Activated naive CD8-positive, alpha-beta T cell treated with anti-CD3 and anti-CD28 coated beads for 36 hours (primary cell): ENCODE data around the gene ATL2. TPM values are rescaled to one million over a fixed set of nuclear protein-coding genes. Genes with fewer than 3 reads are reported as not detected.
"Not testable (repeated sequence)": the region's sequence is repeated elsewhere in the genome, so short reads cannot be mapped to it uniquely, and the experiment has no call there.

Experiments
- DNase-seq: peaks from one replicate; pipeline ENCODE4 v3.0.0; 2021
- H3K27ac Mint-ChIP-seq: one replicate; pipeline ENCODE4 v1.8.0; 2022; ENCODE audit warnings: mild to moderate bottlenecking, moderate library complexity, mixed read lengths
- H3K27me3 Mint-ChIP-seq: one replicate; pipeline ENCODE4 v1.8.0; 2022; ENCODE audit warnings: mild to moderate bottlenecking, mixed read lengths
- H3K36me3 Mint-ChIP-seq: one replicate; pipeline ENCODE4 v1.8.0; 2021; ENCODE audit warnings: mild to moderate bottlenecking, mixed read lengths
- H3K4me1 Mint-ChIP-seq: one replicate; pipeline ENCODE4 v1.8.0; 2021; ENCODE audit warnings: mixed read lengths
- H3K4me3 Mint-ChIP-seq: one replicate; pipeline ENCODE4 v1.8.0; 2022; ENCODE audit warnings: mild to moderate bottlenecking, moderate library complexity, mixed read lengths
- H3K9me3 Mint-ChIP-seq: one replicate; pipeline ENCODE4 v1.8.0; 2022; ENCODE audit warnings: mixed read lengths
- total RNA-seq, 2 experiments: library from RNA; stranded (reverse); gene quantifications; one replicate each; pipeline ENCODE4 v1.2.3, GENCODE V29; 2021

The ATL2 gene
- total RNA-seq, 2 experiments from 2014 or later, result 55.4 to 60.4 TPM

- Mint-ChIP-seq H3K27me3 (peaks cover 8% of the 10 kb centered on the region), H3K4me3 (no peak overlapping the region), H3K4me1 (peaks cover 4% of the 10 kb centered on the region), H3K9me3 (no peaks in the 10 kb centered on the region), H3K36me3 (no peaks in the 10 kb centered on the region), H3K27ac (no peak overlapping the region)
- DNase-seq, result no peak
Observed at GRCh38 chr2:38279201-38279600, 97.9 kb downstream of the ATL2 start.

DNA sequence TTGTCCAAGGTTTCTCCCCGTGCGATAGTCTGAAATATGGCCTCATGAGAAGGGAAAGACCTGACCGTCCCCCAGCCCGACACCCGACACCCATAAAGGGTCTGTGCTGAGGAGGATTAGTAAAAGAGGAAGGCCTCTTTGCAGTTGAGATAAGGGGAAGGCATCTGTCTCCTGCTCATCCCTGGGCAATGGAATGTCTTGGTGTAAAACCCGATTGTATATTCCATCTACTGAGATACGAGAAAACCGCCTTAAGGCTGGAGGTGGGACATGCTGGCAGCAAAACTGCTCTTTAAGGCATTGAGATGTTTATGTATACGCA, 99.0 kb downstream of the ATL2 start:
- H3K27me3 Mint-ChIP-seq, DNase-seq, H3K36me3 Mint-ChIP-seq: not testable (repeated sequence)

DNA sequence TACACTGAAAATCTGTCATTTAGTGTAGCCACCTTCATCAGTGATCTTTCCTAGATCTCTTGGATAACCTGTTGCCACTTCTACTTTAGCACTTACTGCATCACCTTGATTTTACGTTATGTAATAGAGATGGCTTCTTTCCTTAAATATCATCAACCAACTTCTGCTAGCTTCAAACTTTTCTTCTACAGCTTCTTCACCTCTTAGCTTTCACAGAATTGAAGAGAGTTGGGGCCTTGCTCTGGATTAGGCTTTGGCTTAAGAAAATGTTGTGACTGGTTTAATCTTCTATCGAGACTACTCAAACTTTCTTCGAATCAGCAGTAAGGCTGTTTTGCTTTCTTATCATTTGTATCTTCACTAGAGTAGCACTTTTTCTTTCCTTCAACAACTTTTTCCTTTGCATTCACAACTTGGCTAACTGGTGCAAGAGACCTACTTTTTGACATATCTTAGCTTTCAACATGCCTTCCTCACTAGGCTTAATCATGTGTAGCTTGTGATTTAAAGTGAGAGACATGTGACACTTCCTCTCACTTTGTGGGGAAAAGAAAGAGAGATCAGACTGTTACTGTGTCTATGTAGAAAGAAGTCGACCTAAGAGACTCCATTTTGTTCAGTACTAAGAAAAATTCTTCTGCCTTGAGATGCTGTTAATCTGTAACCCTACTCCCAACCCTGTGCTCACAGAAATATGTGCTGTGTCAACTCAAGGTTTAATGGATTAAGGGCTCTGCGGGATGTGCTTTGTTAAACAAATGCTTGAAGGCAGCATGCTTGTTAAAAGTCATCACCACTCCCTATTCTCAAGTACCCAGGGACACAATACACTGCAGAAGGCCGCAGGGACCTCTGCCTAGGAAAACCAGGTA, 99.6 kb downstream of the ATL2 start:
- peaks cover 2% of the 10 kb centered on the region for H3K4me1 Mint-ChIP-seq
- no peaks in the 10 kb centered on the region for H3K36me3 Mint-ChIP-seq
- DNase-seq, result no peak
- no peak overlapping the region for H3K4me3 Mint-ChIP-seq
- no peaks in the 10 kb centered on the region for H3K27me3 Mint-ChIP-seq
- H3K27ac Mint-ChIP-seq, result no peak overlapping the region
- H3K9me3 Mint-ChIP-seq, result no peaks in the 10 kb centered on the region

More for the DNA sequence above, 99.0 kb downstream of the ATL2 start:
- H3K27ac Mint-ChIP-seq, H3K4me1 Mint-ChIP-seq, H3K4me3 Mint-ChIP-seq, H3K9me3 Mint-ChIP-seq: not testable (repeated sequence)

DNA sequence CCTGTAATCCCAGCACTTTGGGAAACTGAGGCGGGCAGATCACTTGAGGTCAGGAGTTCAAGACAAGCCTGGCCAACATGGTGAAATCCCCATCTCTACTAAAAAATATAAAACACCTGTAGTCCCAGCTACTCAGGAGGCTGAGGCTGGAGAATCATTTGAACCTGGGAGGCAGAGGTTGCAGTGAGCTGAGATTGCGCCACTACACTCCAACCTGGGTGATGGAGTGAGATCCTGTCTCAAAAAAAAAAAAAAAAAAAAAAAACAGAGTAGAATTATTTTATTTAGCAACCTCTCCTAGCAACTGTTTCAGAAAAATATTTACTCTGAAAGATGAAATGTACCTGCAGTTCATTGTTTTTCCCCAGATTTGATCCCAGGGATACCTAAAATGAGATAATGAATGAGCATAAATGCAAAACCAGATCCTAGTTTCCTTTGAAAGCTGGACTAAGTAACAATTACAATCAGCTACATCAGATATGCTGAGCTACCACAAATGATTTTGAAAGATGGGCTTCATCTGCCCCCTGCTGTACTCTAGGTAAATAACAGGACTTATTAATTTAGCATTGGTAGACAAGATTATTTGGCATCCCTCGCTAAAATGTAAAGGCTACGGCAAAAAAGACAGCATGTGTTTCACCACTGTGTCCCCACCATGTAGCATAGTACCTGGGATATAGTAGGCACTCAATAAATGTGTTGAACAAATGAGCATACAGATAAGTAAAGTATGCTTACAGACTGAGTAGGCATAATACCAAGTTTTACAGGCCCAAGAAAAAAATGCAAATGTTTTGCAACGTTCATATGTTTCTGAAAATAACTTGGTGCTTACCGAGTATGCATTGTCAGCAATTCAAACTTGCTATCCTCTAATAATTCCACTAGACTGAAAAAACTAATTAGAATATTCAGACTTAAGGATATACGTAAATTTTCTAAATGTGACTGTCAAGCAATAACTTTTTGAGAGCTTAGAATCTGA, 102.5 kb downstream of the ATL2 start:
- Mint-ChIP-seq H3K4me3 (no peak overlapping the region), H3K27ac (no peak overlapping the region), H3K4me1 (peaks cover 2% of the 10 kb centered on the region), H3K36me3 (no peaks in the 10 kb centered on the region), H3K27me3 (no peaks in the 10 kb centered on the region), H3K9me3 (no peaks in the 10 kb centered on the region)
- DNase-seq, result peak; percentile 6

DNA sequence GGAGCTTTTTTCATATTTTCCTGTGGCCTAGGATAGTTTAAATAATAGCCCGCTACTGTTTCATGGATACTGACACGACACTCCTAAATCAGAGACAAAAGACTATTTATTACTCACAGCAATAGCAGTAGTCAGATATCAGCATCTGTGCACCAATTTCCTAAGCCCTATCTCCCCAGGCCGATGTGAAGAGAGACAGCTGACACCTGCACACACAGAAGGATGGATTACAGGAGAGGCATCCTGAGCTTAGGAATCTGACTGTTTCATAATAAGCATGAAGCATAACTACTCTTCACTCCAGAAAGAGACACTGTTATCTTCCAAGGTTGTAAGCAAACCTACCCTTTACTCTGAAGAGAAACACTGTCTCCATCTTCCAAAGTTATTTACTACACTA, 105.4 kb downstream of the ATL2 start:
- Mint-ChIP-seq H3K27ac (no peak overlapping the region), H3K36me3 (no peaks in the 10 kb centered on the region), H3K27me3 (no peaks in the 10 kb centered on the region), H3K4me1 (peaks cover 2% of the 10 kb centered on the region), H3K4me3 (no peak overlapping the region), H3K9me3 (no peaks in the 10 kb centered on the region)
- DNase-seq, result no peak

DNA sequence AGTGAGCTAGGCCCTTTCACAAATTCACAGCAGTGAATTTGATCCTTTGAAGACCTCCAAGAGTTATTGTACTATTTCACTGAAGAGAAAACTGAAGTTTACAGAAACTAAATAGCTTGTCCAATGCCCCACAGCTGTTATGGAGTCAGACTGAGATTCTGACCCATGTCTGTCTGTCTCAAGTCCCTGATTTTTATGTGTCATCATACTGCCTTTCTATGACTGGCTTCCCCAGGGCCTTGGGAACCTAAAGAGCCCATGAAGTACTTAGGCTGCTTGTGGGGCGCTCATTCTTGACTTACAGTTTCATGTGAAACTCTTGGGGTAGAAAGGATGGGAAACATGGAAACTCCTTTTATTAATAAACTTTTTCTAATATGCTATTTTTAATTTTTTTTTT, 107.7 kb downstream of the ATL2 start:
- H3K36me3 Mint-ChIP-seq, result no peaks in the 10 kb centered on the region
- no peak overlapping the region for H3K4me3 Mint-ChIP-seq
- DNase-seq, result no peak
- no peaks in the 10 kb centered on the region for H3K27me3 Mint-ChIP-seq
- peaks cover 7% of the 10 kb centered on the region for H3K9me3 Mint-ChIP-seq
- H3K27ac Mint-ChIP-seq, result no peak overlapping the region
- H3K4me1 Mint-ChIP-seq, result peaks cover 7% of the 10 kb centered on the region

DNA sequence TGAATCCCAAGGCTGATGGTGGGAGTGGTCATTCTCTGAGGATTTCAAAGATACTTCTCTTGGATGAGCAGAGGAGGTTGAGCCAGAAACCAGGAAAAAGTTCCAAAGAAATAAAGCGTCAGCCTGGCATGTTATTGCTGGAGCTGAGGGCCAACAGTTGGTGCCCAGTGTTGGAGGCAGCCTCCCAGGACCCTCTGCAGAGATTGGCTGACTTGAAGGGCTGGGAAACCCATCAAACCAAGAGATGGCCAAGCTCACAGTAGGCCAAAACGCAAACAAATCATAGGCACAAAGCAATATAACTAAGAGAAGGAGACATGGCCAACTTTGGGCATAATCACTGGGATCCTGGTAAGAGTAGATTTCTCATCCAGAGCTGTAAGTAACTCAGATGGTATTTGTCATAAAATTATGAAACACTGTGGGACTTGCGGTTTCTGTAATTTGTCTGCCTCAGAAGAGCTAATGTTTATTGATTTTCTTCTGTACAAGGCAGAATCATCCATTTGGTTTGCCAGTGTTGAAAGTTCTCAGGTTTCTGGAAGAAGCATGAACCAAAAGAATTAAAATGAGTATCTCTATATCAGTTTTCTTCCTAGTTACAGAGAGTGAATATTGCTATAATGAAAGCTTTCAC, 108.3 kb downstream of the ATL2 start:
- no peak for DNase-seq
- no peak overlapping the region for H3K27ac Mint-ChIP-seq
- peaks cover 1% of the 10 kb centered on the region for H3K27me3 Mint-ChIP-seq
- H3K9me3 Mint-ChIP-seq, result peaks cover 7% of the 10 kb centered on the region
- H3K4me3 Mint-ChIP-seq, result no peak overlapping the region
- no peaks in the 10 kb centered on the region for H3K36me3 Mint-ChIP-seq
- H3K4me1 Mint-ChIP-seq, result peaks cover 7% of the 10 kb centered on the region

DNA sequence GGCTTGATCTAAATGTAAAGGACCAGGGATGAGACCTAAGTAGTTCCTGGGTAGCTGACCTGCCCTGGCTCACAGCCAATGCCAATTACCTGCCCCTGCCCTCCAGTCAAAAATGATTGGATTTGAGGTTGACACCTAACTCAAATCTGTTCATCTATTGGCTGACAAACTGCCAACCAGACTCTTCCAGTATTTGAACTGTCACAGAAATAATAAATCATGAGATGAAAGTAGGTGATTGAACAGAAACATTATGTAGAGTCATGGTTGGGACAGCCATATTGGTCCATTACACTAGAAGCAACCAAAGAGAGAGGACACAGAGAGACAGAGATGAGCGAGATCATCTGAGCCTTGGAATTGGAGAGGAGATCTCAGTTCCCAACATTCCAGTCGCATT, 109.1 kb downstream of the ATL2 start:
- H3K27ac Mint-ChIP-seq, result no peak overlapping the region
- H3K27me3 Mint-ChIP-seq, result peaks cover 3% of the 10 kb centered on the region

DNA sequence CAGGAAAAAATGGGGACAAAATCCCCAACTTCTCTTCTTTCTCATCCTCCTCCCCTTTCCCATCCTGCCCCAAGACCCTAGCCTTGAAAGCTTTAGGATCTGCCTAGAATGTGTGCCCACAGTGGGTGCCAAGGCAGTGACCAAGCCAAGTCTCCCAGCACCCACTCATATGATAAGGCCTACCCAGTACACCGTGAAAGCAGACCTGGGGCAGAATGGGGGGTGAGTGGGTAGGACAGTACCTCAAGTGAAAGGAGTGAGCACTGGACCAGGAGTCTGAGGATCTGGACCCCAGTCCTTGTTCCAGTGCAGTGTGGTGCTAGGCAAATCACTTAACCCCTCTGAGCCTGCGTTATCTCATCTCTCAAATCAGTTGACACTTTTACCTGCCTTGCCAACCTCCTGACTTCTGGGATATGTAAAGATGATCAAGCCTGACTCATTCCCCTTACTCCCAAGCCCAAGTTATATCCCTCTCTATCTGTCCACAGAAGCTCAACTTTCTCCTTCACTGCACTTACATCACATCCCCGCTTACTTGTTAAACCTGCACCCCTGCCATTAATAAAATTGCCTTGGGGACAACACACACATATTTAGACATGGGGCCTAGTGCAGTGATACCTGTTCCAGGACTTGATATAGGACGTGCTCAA, 109.7 kb downstream of the ATL2 start:
- Mint-ChIP-seq H3K9me3 (peaks cover 7% of the 10 kb centered on the region), H3K36me3 (no peaks in the 10 kb centered on the region), H3K4me1 (peaks cover 8% of the 10 kb centered on the region), H3K4me3 (no peak overlapping the region), H3K27me3 (peaks cover 3% of the 10 kb centered on the region), H3K27ac (no peak overlapping the region)
- no peak for DNase-seq

More for the DNA sequence above, 109.1 kb downstream of the ATL2 start:
- Mint-ChIP-seq H3K36me3 (no peaks in the 10 kb centered on the region), H3K9me3 (peaks cover 7% of the 10 kb centered on the region), H3K4me1 (peaks cover 7% of the 10 kb centered on the region), H3K4me3 (no peak overlapping the region)
- no peak for DNase-seq

DNA sequence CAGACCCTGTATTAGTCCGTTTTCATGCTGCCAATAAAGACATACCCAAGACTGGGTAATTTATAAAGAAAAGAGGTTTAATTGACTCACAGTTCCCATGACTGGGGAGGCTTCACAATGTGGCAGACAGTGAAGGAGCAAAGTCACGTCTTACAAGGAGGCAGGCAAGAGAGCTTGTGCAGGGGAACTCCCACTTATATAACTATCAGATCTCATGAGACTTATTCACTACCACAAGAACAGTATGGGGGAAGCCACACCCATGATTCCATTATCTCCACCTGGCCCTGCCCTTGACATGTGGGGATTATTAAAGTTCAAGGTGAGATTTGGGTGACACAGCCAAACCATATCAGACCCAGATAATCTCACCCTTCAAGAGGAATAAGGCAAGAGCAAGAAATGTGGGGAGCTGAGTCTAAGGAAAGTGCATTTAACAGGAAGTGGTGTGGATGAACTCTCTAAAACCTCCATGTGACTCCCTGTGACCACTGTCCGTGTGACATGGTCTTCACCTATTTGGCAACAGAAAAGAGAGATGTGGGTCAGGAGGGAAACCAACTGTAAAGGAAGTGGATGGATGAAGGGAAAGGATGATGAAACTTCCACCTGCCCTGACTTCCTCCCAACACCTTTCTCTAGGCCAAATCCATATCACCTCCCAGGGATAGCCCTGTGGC, 110.6 kb downstream of the ATL2 start:
- Mint-ChIP-seq H3K36me3 (no peaks in the 10 kb centered on the region), H3K4me3 (no peak overlapping the region), H3K27ac (no peak overlapping the region), H3K27me3 (peaks cover 3% of the 10 kb centered on the region), H3K4me1 (peaks cover 17% of the 10 kb centered on the region), H3K9me3 (peaks cover 7% of the 10 kb centered on the region)
- no peak for DNase-seq

DNA sequence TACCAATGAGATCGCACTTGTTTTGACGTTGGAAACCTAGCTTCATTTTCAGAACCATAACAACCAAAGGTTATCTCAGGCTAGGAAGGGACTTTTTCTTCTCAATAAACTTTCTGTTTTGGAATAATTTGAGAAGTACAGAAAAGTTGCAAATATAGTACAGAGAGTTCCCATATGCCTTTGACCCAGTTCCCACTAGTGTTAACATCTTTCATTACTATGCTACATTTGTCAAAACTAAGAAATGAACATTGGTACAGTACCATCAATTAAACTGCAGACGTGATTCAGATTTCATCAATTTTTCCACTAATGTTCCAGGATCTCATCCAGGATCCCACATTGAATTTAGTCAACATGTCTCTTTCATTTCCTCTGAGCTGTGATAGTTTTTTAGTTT, 111.6 kb downstream of the ATL2 start:
- Mint-ChIP-seq H3K9me3 (peaks cover 7% of the 10 kb centered on the region), H3K4me3 (no peak overlapping the region), H3K4me1 (peaks cover 25% of the 10 kb centered on the region), H3K27ac (no peak overlapping the region), H3K27me3 (peaks cover 3% of the 10 kb centered on the region), H3K36me3 (no peaks in the 10 kb centered on the region)
- no peak for DNase-seq

GRCh38 chr2:38264396-38265221, 112.5 kb downstream of the ATL2 start:
- no peak overlapping the region for H3K27ac Mint-ChIP-seq
- H3K27me3 Mint-ChIP-seq, result peaks cover 4% of the 10 kb centered on the region
- H3K36me3 Mint-ChIP-seq, result no peaks in the 10 kb centered on the region
- no peak for DNase-seq
- H3K4me3 Mint-ChIP-seq, result no peak overlapping the region
- H3K4me1 Mint-ChIP-seq, result peaks cover 29% of the 10 kb centered on the region
- peaks cover 7% of the 10 kb centered on the region for H3K9me3 Mint-ChIP-seq

DNA sequence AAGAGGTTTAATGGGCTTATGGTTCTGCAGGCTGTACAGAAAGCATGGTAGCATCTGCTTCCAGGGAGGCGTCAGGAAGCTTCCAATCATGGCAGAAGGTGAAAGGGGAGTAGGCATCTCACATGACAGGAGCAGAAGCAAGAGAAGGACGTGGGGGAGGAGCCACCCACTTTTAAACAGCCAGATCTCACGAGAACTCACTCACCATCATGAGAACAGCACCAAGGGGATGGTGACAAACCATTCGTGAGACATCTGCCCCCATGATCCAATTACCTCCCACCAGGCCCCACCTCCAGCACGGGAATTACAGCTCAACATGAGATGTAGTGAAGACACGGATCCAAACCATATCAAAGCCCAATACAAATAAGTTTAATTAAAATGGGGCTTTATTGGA, 113.8 kb downstream of the ATL2 start:
- peaks cover 29% of the 10 kb centered on the region for H3K4me1 Mint-ChIP-seq
- H3K27me3 Mint-ChIP-seq, result peaks cover 12% of the 10 kb centered on the region
- no peak for DNase-seq
- no peak overlapping the region for H3K4me3 Mint-ChIP-seq
- no peak overlapping the region for H3K27ac Mint-ChIP-seq
- H3K9me3 Mint-ChIP-seq, result peaks cover 7% of the 10 kb centered on the region
- no peaks in the 10 kb centered on the region for H3K36me3 Mint-ChIP-seq
